ENCODE measurements around the gene TMEM163.
"Not testable (repeated sequence)": the region's sequence is repeated elsewhere in the genome, so short reads cannot be mapped to it uniquely, and the experiment has no call there.

The TMEM163 gene

GRCh38 chr2:134718817-134719814 is at the start of gene TMEM163:
TSS of gene TMEM163 (minus strand) at chr2:134719000.
- DNase-seq (ENCODE audit: low read depth in 2 of 2), result peak in 1 of 2 donors; percentile 30

GRCh38 chr2:134766583-134766982 is 47.8 kb upstream of the TMEM163 start:
- no peak for DNase-seq (ENCODE audit: low read depth in 2 of 2)

GRCh38 chr2:134765987-134766386 is 47.2 kb upstream of the TMEM163 start:
- DNase-seq (ENCODE audit: low read depth in 2 of 2), result no peak

GRCh38 chr2:134764164-134764563 is 45.4 kb upstream of the TMEM163 start:
- no peak for DNase-seq (ENCODE audit: low read depth in 2 of 2)

GRCh38 chr2:134763164-134763710 is 44.4 kb upstream of the TMEM163 start:
- no peak for DNase-seq (ENCODE audit: low read depth in 2 of 2)

- no peak for DNase-seq (ENCODE audit: low read depth in 2 of 2)
Measured at GRCh38 chr2:134762508-134762907, 43.7 kb upstream of the TMEM163 start.

- no peak for DNase-seq (ENCODE audit: low read depth in 2 of 2)
Measured at GRCh38 chr2:134760385-134760784, 41.6 kb upstream of the TMEM163 start.

- no peak for DNase-seq (ENCODE audit: low read depth in 2 of 2)
Measured at GRCh38 chr2:134758633-134759032, 39.8 kb upstream of the TMEM163 start.

- DNase-seq (ENCODE audit: low read depth in 2 of 2), result not testable (repeated sequence)
Measured at GRCh38 chr2:134751981-134752380, 33.2 kb upstream of the TMEM163 start.

- DNase-seq (ENCODE audit: low read depth in 2 of 2), result no peak
Measured at GRCh38 chr2:134745546-134745945, 26.7 kb upstream of the TMEM163 start.

GRCh38 chr2:134745023-134745422 is 26.2 kb upstream of the TMEM163 start:
- DNase-seq (ENCODE audit: low read depth in 2 of 2), result no peak

- DNase-seq (ENCODE audit: low read depth in 2 of 2), result no peak
Measured at GRCh38 chr2:134739879-134740301, 21.1 kb upstream of the TMEM163 start.

- no peak for DNase-seq (ENCODE audit: low read depth in 2 of 2)
Measured at GRCh38 chr2:134739236-134739878, 20.6 kb upstream of the TMEM163 start.

- DNase-seq (ENCODE audit: low read depth in 2 of 2), result no peak
Measured at GRCh38 chr2:134738141-134738870, 19.5 kb upstream of the TMEM163 start.

GRCh38 chr2:134737671-134738070 is 18.9 kb upstream of the TMEM163 start:
- DNase-seq (ENCODE audit: low read depth in 2 of 2), result no peak

- no peak for DNase-seq (ENCODE audit: low read depth in 2 of 2)
Measured at GRCh38 chr2:134736167-134736880, 17.5 kb upstream of the TMEM163 start.

- DNase-seq (ENCODE audit: low read depth in 2 of 2), result no peak
Measured at GRCh38 chr2:134728163-134728562, 9.4 kb upstream of the TMEM163 start.

GRCh38 chr2:134727385-134727784 is 8.6 kb upstream of the TMEM163 start:
- DNase-seq (ENCODE audit: low read depth in 2 of 2), result no peak

- no peak for DNase-seq (ENCODE audit: low read depth in 2 of 2)
Measured at GRCh38 chr2:134726645-134727044, 7.8 kb upstream of the TMEM163 start.

GRCh38 chr2:134725876-134726275 is 7.1 kb upstream of the TMEM163 start:
- DNase-seq (ENCODE audit: low read depth in 2 of 2), result no peak

- DNase-seq (ENCODE audit: low read depth in 2 of 2), result no peak
Measured at GRCh38 chr2:134724341-134724740, 5.5 kb upstream of the TMEM163 start.

Data from stimulated activated CD8-positive, alpha-beta memory T cell treated with anti-CD3 and anti-CD28 coated beads, Interleukin-7, amount 100 ng/mL, for 4 hours (primary cell).